GM21526 (cell line): ENCODE data around the gene DIP2A.
"Not testable (repeated sequence)": the region's sequence is repeated elsewhere in the genome, so short reads cannot be mapped to it uniquely, and the experiment has no call there.

ENCODE experiments used
- ATAC-seq: cut with Tn5 transposase; IDR thresholded peaks from one replicate; pipeline ENCODE4 v1.9.1; 2021; ENCODE audit warnings: moderate library complexity; ENCODE audit not compliant: unreplicated experiment, low FRiP score

DIP2A gene

GRCh38 chr21:46553993-46554392, 95.3 kb downstream of the DIP2A start:
- ATAC-seq, result no peak

DNA sequence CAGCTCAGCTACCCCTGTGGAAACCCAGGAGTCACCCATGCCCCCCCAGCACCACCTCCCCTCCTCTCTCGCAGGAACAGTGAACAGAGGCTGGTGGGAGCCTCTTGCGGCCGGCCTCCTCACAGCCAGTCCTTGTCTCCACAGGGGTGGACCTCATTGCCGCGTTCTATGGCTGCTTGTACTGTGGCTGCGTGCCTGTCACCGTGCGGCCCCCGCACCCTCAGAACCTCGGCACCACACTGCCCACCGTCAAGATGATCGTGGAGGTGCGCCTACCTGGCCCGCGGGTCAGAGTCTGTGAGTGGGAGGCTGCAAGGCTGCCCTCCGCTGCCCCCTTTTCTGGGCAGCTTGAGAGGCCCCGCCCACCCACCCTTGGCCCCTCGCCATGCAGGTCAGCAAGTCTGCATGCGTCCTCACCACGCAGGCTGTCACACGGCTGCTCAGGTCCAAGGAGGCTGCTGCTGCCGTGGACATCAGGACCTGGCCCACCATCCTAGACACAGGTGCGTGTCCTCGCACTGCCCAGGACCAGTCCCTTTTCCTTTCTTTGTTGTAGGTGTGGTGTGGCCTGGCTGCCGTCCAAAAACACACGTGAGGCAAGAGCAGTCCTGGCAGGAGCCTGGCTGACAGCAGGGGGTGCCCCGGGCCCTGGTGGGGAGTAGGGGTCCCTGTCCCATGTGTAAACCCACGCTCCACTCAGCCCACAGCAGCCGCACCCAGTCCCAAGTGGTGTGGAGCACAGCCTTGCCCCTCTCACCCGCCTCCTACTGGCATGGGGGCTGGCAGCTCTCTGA, 95.9 kb downstream of the DIP2A start:
- ATAC-seq, result no peak

GRCh38 chr21:46555225-46555617, 96.5 kb downstream of the DIP2A start:
- no peak for ATAC-seq

DNA sequence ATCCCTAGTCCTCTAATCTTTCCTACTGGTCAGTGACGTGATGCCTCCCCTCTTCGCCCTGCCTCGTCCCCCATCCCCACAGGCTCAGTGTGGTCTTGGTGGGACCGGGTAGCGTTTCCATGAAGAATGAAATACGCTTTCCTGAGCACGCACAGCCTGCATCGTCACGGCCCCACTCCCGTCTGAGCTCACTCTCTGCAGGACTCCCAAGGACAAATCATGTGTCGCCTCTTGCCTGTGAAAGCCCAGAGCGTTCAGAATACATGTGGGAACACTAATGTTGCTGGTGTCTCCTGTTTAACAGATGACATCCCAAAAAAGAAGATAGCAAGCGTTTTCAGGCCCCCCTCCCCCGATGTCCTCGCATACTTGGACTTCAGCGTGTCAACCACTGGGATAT, 97.0 kb downstream of the DIP2A start:
- ATAC-seq, result no peak

DNA sequence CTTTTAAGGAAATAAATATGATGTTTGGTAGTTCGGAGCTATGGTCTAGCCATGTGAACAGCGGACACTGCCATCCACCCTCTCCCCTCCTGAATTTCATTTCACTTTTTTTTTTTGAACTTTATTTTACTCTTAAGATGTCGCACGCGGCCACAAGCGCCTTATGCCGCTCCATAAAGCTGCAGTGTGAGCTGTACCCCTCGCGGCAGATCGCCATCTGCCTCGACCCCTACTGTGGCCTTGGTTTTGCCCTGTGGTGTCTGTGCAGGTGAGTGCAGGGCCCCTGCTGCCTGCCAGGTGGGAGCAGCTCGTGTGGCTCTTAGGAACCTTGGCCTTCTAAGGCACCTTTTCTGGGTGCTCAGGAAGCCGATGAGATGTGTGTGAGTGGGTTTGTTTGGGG, 98.1 kb downstream of the DIP2A start:
- ATAC-seq, result no peak

DNA sequence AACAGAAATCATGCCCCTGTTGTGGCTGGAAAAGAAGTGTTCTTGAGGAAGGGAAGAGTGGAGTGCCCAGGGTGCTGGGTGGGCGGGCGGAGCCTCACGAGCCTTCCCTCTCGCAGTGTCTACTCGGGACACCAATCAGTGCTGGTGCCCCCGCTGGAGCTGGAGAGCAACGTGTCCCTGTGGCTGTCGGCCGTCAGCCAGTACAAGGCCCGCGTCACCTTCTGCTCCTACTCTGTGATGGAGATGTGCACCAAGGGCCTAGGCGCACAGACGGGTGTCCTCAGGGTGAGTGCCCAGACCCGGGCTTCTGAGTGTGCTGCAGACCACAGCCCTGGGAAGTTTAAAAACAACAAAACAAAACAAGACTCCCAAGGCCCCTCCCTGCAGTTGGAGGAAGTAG, 98.8 kb downstream of the DIP2A start:
- no peak for ATAC-seq

DNA sequence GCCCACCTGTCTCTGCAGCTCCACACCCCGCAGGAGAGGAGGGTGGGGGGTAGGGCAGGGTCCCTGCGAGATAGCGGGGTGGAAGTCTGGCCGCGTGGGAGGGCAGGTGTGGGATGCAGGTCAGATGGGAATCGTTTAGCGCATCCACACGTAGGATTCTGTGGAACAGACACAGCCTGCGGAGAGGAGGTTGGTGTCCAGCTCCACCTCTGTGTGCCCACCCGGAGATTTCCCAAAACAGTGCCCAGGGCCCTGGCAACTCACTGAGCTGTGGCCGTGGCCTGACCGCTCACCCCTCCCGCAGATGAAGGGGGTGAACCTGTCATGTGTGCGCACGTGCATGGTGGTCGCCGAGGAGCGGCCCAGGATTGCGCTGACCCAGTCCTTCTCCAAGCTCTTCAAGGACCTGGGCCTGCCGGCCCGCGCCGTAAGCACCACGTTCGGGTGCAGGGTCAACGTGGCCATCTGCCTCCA, 99.3 kb downstream of the DIP2A start:
- no peak for ATAC-seq

- no peak for ATAC-seq
These were observed 100.7 kb downstream of the DIP2A start for GRCh38 chr21:46559291-46559983.

DNA sequence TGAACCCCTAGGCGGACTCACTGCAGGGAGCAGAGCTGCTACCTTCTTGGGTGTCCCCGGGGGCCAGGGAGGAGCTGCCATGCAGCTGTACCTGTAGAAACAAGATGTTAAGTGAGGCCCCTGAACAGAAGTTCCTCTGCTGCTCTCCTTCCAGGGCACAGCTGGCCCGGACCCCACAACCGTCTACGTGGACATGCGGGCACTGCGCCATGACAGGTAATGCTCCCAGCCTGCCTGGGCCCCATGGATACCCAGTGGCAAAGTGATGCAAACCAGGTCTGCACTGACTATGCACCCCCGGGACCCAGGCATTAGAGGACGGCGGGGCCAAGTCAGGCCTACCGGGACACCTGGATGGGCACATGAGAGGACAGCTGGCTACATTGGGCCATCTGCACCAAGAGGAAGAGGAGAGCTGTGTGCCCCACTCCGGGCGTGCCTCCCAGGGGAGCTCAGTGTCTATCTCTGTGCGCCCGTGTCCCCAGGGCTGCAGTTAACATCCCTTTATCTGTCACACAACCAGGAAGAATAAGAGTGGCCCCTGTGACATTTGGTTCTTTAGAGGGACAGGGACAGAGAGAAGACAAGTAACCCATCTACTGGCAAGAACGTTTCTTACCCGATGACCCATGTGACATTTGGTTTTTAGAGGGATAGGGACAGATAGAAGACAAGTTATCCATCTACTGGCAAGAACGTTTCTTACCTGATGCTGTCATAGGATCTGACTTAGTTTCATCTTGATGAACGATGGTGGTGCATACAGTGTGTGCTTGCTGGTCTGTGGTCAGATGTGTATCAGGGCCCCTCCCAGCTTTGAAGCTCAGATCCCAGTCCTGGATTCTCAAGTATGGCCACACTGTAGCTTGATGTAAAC, 102.1 kb downstream of the DIP2A start:
- ATAC-seq, result no peak

DNA sequence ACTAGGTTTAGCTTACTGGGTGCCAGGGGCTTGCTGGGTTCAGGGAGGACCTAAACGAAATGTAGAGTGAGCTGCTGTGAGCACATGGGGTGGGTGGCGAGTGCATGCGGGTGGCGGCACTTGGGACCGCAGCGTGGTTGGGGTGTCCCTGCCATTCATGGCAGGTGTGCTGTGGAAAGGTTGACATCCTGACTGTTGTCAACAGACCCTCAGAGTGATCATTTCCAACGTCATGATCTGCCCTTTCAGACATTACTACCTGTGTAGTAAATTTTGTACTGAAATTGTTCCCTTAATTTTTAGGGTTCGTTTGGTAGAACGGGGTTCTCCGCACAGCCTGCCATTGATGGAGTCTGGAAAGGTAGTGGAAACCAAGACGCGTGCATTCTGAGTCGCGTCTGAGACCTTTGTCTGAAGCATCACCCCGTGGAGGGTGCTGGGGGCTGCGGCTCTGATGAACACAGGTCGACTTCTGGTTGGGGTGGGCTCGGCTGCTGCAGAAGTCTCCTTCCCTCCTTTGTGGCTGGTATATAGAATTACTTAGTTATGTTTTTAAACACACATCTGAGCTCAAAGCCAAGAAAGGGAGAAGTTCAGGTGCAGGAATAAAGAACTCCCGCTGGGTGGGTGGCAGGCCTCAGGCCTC, 102.9 kb downstream of the DIP2A start:
- ATAC-seq, result no peak

DNA sequence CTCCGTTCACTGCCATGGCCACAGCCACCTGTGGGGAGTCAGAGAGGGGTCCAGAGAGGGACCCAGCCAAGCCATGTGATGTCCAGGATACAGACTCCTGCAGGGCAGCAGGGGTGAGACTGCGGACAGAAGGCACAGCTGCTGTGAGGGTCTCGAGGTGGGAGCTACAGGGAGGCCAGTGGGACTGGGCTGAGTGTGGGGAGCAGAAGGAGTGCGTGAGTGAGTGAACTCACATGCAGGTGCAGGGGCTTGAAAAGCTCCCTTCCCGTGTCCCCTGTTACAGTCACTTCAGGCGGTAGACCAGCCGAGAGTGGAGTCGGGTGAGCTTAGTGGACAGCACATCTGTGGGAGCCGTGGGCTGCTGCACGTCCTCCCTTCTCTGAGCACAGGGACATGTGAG, 103.8 kb downstream of the DIP2A start:
- no peak for ATAC-seq

GRCh38 chr21:46562964-46563607, 104.4 kb downstream of the DIP2A start:
- no peak for ATAC-seq

DNA sequence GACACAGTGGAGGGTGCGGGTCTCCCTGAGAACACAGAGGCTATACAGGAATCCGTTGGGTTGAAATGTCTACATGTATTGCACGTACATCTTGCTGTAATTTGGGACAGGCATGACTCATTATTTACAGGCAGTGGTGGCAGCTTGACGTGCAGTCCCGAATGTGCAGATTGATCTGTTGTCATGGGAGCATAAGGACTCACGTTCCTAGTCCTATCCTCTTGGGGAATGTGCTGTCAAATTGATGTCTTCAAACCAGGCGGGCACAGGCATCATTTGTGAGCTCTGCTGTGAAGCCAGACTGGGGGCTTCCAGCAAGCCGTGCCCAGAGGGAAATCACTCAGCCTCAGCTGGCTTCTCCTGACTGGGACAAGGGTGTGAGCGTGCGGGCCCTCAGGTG, 105.7 kb downstream of the DIP2A start:
- no peak for ATAC-seq

DNA sequence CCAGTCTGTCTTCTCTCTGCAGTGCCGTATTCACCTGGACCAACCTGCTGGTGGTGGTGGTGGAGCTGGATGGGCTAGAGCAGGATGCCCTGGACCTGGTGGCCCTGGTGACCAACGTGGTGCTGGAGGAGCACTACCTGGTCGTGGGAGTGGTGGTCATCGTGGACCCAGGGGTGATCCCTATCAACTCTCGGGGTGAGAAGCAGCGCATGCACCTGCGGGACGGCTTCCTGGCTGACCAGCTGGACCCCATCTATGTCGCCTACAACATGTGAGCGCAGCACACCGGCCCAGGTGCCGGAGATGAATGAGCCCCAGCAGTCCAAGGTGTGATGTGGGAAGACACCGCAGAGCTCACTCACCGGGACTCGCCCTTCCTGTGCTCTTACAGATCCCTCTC, 108.7 kb downstream of the DIP2A start:
- no peak for ATAC-seq

DNA sequence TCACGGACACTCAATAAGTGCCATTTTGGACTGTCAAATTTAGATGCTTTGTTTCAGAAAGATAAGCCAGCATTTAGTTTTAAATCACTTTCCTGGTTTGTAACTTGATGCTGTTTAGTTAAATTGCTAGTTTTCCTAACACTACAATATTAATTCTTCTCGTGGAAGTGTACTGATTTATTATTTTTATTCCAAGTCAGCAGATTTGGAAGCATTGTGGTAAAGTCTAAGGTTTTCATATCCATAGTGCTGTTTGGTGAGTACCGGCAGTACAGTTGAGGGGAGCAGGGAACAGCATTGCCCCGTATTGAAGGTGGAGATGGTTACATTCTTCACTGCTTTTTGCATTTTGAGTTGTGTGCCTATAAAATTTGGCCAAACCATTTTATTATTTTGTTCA, 109.9 kb downstream of the DIP2A start:
- no peak for ATAC-seq

DNA sequence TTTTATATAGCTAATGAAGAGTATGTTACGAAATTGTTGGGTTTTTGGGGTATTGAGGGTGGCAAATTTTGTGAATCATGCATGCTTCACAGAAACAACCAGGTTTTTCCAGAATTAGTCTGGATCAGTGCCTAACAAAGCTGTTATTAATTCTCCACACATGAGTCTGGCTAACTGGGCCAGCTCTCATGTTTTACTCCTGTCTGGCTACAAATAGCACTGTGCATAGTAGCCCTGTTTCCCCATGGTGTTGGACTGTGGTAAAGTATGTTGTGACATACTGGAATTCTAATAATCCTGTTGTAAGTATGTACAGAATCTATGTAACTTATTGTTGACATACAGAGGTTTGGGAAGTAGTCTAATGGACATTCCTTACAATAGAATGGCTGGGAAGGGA, 110.4 kb downstream of the DIP2A start:
- no peak for ATAC-seq

DNA sequence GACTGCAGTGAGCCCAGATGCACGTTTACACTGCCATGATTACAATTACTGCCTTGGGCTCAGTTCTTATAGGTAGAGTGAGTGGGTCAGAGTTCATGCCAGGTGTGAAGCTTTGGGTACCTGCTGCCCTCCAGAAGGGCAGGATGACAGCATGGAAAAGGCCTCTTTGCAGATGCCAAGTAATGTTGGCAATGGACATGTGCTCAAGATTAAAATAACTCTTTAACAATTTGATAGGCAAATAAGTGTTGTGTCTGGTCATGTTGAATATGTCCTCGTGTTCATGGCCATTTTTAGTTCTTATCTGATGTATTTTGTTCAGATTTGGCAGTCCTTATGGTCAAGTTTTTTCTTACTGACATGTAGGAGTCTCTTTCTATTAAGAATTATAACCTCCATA, 111.4 kb downstream of the DIP2A start:
- no peak for ATAC-seq

- no peak for ATAC-seq
These were observed 111.9 kb downstream of the DIP2A start for GRCh38 chr21:46570631-46571030.

DNA sequence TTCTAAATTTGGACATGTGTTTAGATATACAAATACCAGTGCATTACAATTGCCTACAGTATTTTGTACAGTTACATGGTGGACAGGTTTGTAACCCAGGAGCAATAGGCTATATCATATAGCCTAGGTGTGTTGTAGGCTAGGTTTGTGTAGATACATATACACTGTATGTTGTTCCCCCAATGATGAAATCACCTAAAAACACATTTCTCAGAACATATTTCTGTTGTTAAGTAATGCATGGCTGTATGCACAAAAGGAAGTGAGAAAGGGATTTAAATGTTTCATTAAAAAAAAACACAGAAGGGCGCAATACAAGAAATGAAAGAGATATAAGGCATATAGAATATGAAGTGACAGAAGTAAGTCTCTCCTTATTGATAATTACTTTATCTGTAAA, 114.2 kb downstream of the DIP2A start:
- ATAC-seq, result no peak

GRCh38 chr21:46577786-46578185, 119.1 kb downstream of the DIP2A start:
- ATAC-seq, result not testable (repeated sequence)
